SHP77 (cell line): ENCODE data around the gene GIPC1.
"Not testable (repeated sequence)": the region's sequence is repeated elsewhere in the genome, so short reads cannot be mapped to it uniquely, and the experiment has no call there.

Source experiments
- DNase-seq, 2 experiments: peaks; one replicate each; lab custom pipeline; 2025; lab: John Stamatoyannopoulos, UW

Gene GIPC1

GRCh38 chr19:14517840-14518505 lies 22.0 kb upstream of the GIPC1 start, which contains the start of gene DNAJB1:
TSS of gene DNAJB1 (minus strand) at chr19:14518397. CDS start at chr19:14518349, 48 bp downstream.
- peak in 1 of 2 experiments; percentile 50 for DNase-seq

- no peak for DNase-seq
Observed at GRCh38 chr19:14517446-14517839, 21.5 kb upstream of the GIPC1 start.

- no peak for DNase-seq
Observed at GRCh38 chr19:14516746-14517438, 21.0 kb upstream of the GIPC1 start.

- DNase-seq, result no peak
Observed at GRCh38 chr19:14516048-14516534, 20.2 kb upstream of the GIPC1 start.

GRCh38 chr19:14515501-14516047 lies 19.6 kb upstream of the GIPC1 start:
- no peak for DNase-seq

GRCh38 chr19:14514215-14514863 lies 18.4 kb upstream of the GIPC1 start:
- DNase-seq, result no peak

GRCh38 chr19:14512406-14512961 lies 16.6 kb upstream of the GIPC1 start:
- DNase-seq, result no peak

- DNase-seq, result no peak
Observed at GRCh38 chr19:14511229-14511593, 15.3 kb upstream of the GIPC1 start.

- DNase-seq, result no peak
Observed at GRCh38 chr19:14510311-14511228, 14.6 kb upstream of the GIPC1 start.

- no peak for DNase-seq
Observed at GRCh38 chr19:14507704-14508542, 12.0 kb upstream of the GIPC1 start.

- DNase-seq, result peak; percentile 44 to 61
Observed at GRCh38 chr19:14505488-14506239, 9.7 kb upstream of the GIPC1 start.

GRCh38 chr19:14504575-14504974 lies 8.6 kb upstream of the GIPC1 start:
- not testable (repeated sequence) for DNase-seq

GRCh38 chr19:14503285-14503684 lies 7.4 kb upstream of the GIPC1 start:
- no peak for DNase-seq

GRCh38 chr19:14502334-14503092 lies 6.6 kb upstream of the GIPC1 start:
- DNase-seq, result no peak

- DNase-seq, result peak in 1 of 2 experiments; percentile 41
Observed at GRCh38 chr19:14497228-14497921, 1.4 kb upstream of the GIPC1 start.

- no peak for DNase-seq
Observed at GRCh38 chr19:14496834-14497227, 904 bp upstream of the GIPC1 start.

GRCh38 chr19:14495672-14496028 lies 277 bp downstream of the GIPC1 start:
- no peak for DNase-seq
